T-helper 2 cell (primary cell): ENCODE measurements around the gene IFNW1.

ENCODE experiments used
- DNase-seq, 5 experiments: peaks; one replicate each; pipeline versions ENCODE4 v3.0.0 to v3.0.0-alpha.2; 2012 to 2022

Gene IFNW1

DNA sequence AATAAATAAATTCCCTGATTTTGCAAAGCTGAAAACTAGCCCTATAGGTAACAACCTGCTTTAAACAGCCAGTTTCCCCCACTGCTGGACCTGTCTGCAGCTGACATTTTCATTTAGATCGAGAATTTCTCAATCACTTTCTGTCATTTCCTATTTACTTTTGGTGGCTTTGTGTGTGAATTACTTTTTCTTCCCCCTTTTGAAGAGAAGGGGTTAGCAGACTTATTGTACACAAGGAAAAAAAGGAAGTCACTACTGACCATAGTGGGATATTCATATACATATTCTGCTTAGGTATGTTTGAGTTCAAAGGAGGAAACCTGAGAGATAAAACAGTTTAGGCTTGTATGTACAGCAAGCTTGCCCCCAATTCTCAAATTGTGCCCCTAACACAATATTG lies 36.8 kb downstream of the IFNW1 start:
- DNase-seq, result no peak

GRCh38 chr9:21102305-21102704 lies 39.3 kb downstream of the IFNW1 start:
- DNase-seq, result no peak

GRCh38 chr9:21097817-21098216 lies 43.8 kb downstream of the IFNW1 start:
- no peak for DNase-seq

- no peak for DNase-seq
Observed at GRCh38 chr9:21096901-21097255, 44.8 kb downstream of the IFNW1 start.

DNA sequence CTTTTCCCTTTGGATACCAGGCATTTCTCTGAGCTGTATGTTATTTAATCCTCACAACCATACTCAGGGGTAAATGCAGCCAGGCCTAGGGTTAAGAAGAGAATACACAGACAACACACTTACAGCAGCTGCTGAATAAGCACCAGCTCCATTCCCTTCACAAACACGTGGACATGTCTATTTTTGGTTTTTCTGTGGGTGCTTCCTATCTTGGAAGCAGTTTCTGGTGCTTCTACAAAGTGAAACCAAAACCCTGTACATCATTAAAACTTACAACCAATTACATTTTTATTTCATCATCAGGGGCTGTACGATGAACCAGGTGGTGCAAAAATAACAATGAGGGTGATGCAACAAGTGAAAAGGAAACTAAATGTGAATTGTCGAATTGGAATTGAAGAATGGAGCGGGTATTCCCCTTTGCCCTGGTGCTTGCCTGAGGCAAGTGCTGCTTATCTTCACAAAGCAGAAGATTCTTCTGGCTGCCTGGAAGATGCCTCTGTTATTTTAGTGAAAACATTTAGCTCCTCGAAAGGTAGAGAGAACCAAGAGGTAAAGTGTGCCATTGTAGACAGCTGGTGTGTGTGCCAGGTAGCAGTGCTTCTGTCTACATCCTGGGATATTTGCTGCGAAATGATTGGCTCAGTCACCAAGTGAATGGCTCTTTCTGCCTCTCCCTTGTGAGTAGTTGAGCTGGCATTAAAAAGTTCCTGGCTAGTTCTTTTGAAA lies 45.3 kb downstream of the IFNW1 start:
- DNase-seq, result peak in 2 of 5 experiments; percentile 65 to 73

GRCh38 chr9:21095561-21095960 lies 46.1 kb downstream of the IFNW1 start:
- no peak for DNase-seq
